Transverse colon (tissue), 4 donors: ENCODE data around the gene PITPNM1.

Experiments used
- CTCF ChIP-seq, 5 experiments: fragments of 200-600 bp in 3 of 5; fragments of 450-650 bp in 2 of 5; sonication (generic) in 3 of 5; IDR thresholded peaks; 1 replicate in 2 of 5; 2 replicates in 3 of 5; pipeline ENCODE4 v1.5.1; 2016 to 2017; ENCODE audit warnings: antibody characterized with exemption in 5 of 5, inconsistent platforms in 3 of 5, mild to moderate bottlenecking in 2 of 5, moderate library complexity in 1 of 5
- EP300 ChIP-seq: sonication (generic); formaldehyde crosslinking; IDR thresholded peaks from one replicate; pipeline ENCODE4 v1.6.1; 2017; ENCODE audit warnings: antibody characterized with exemption, low read depth
- POLR2AphosphoS5 ChIP-seq, 3 donors: sonication (generic); formaldehyde crosslinking; IDR thresholded peaks; one replicate each; pipeline ENCODE4 v1.6.1; 2016; ENCODE audit warnings: antibody characterized with exemption in 3 of 3

- TF ChIP-seq CTCF (IDR thresholded peaks at IDR 0.05) (no peak), POLR2AphosphoS5 (IDR thresholded peaks at IDR 0.05) (no peak), EP300 (no peak)
Observed at GRCh38 chr11:67539550-67539949, 34.4 kb upstream of the PITPNM1 start.
